ENCODE measurements around the gene CAMSAP1.

DNA sequence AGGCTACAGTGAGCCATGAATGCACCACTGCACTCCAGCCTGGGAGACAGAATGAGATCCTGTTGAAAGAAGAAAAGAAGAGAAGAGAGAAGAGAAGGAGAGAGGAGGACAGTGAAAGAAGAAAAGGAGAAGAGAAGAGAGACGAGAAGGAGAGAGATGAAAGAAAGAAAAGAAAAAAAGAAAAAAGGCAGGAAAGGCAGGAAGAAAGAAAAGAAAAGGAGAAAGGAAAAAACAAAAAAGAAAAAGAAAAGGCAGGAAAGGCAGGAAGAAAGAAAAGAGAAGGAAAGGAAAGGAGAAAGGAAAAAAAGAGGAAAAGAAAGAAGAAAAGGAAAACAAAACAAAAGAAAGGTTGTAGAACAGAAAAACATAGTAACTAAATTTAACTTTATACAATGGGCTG, 14.2 kb downstream of the CAMSAP1 start:
- TF ChIP-seq, protein P1, sequence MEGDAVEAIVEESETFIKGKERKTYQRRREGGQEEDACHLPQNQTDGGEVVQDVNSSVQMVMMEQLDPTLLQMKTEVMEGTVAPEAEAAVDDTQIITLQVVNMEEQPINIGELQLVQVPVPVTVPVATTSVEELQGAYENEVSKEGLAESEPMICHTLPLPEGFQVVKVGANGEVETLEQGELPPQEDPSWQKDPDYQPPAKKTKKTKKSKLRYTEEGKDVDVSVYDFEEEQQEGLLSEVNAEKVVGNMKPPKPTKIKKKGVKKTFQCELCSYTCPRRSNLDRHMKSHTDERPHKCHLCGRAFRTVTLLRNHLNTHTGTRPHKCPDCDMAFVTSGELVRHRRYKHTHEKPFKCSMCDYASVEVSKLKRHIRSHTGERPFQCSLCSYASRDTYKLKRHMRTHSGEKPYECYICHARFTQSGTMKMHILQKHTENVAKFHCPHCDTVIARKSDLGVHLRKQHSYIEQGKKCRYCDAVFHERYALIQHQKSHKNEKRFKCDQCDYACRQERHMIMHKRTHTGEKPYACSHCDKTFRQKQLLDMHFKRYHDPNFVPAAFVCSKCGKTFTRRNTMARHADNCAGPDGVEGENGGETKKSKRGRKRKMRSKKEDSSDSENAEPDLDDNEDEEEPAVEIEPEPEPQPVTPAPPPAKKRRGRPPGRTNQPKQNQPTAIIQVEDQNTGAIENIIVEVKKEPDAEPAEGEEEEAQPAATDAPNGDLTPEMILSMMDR (IDR thresholded peaks at IDR 0.05) = no peak
- TF ChIP-seq POLR2A (IDR thresholded peaks at IDR 0.05) = no peak
